ENCODE data around the gene ONECUT2. TPM values are rescaled to one million over a fixed set of nuclear protein-coding genes. Genes with fewer than 3 reads are reported as not detected.

ONECUT2 gene
- total RNA-seq, 1 experiment from 2014 or later = 0.86 TPM

DNA sequence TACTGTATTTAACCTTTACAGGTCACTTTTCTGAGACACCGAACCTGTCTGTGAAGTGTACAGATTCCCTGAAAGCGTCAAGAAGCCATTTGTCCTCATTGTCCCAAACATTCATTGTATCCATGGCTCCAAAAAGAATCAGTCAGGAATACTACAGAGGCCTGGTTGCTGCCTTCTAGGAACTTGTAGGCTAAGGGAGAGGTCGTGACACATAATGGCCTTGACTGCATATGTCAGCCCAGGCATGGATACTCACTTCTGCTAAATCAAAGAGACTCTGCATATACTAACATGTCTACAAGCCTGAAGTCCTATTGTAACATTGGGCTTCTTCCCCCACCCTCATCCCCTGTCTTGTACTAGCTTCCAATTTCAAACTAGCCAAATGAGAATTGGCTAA lies 40.2 kb downstream of the ONECUT2 start:
- H3K4me1 ChIP-seq = no peaks in the 10 kb centered on the region
- no peak overlapping the region for H3K4me3 ChIP-seq (ENCODE audit: low read depth, low read length)
- Mint-ChIP-seq H3K27me3 (ENCODE audit: insufficient read depth, unreplicated experiment) (no peaks in the 10 kb centered on the region), H3K27ac (ENCODE audit: unreplicated experiment) (no peak overlapping the region), H3K4me3 (ENCODE audit: unreplicated experiment) (no peak overlapping the region), H3K9me3 (ENCODE audit: unreplicated experiment) (no peaks in the 10 kb centered on the region), H3K36me3 (ENCODE audit: insufficient read depth, unreplicated experiment) (no peaks in the 10 kb centered on the region), H3K4me1 (ENCODE audit: low read depth, unreplicated experiment) (no peaks in the 10 kb centered on the region)
- no peaks in the 10 kb centered on the region for H3K36me3 ChIP-seq (ENCODE audit: control insufficient read depth, insufficient read depth, low read length)
- no peaks in the 10 kb centered on the region for H3K27me3 ChIP-seq (replicated peaks; ENCODE audit: control insufficient read depth, insufficient read depth, low read length)
- CTCF ChIA-PET = no interaction called here
- TF ChIP-seq, protein P1, sequence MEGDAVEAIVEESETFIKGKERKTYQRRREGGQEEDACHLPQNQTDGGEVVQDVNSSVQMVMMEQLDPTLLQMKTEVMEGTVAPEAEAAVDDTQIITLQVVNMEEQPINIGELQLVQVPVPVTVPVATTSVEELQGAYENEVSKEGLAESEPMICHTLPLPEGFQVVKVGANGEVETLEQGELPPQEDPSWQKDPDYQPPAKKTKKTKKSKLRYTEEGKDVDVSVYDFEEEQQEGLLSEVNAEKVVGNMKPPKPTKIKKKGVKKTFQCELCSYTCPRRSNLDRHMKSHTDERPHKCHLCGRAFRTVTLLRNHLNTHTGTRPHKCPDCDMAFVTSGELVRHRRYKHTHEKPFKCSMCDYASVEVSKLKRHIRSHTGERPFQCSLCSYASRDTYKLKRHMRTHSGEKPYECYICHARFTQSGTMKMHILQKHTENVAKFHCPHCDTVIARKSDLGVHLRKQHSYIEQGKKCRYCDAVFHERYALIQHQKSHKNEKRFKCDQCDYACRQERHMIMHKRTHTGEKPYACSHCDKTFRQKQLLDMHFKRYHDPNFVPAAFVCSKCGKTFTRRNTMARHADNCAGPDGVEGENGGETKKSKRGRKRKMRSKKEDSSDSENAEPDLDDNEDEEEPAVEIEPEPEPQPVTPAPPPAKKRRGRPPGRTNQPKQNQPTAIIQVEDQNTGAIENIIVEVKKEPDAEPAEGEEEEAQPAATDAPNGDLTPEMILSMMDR (IDR thresholded peaks at IDR 0.05; ENCODE audit: insufficient read depth in 1 of 2, low read depth in 1 of 2, low read length in 1 of 2, severe bottlenecking in 1 of 2, unreplicated experiment in 1 of 2) = no peak
- intact Hi-C loops (cut with micrococcal nuclease; ENCODE audit: unreplicated experiment) = no loop called here
- H3K9me3 ChIP-seq = no peaks in the 10 kb centered on the region
- POLR2A ChIA-PET = no interaction called here
- DNase-seq = no peak
- BruUV-seq (replicated peaks) = no TSS peak

DNA sequence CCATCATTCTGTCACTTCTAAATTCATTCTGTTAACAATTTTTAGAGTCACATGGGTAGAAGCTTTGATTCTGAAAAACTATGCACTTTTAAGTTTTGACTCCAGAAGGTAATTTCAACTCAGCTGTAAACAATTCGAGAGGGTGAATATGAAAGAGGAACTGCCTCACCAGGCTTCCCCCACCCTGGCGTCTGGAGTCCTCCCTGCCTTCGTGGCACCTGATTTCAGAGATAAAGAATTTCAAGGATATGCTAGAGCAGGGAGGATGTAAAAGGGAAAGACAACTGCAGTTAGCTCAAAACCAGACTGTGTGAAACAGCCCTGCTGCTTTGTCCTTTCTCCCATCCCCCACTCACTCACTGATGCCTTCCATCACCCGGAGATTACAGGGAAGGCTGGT lies 40.7 kb downstream of the ONECUT2 start:
- no peaks in the 10 kb centered on the region for H3K27me3 ChIP-seq (replicated peaks; ENCODE audit: control insufficient read depth, insufficient read depth, low read length)
- TF ChIP-seq, protein P1 (IDR thresholded peaks at IDR 0.05; ENCODE audit: insufficient read depth in 1 of 2, low read depth in 1 of 2, low read length in 1 of 2, severe bottlenecking in 1 of 2, unreplicated experiment in 1 of 2) = no peak
- Mint-ChIP-seq H3K4me1 (ENCODE audit: low read depth, unreplicated experiment) (no peaks in the 10 kb centered on the region), H3K4me3 (ENCODE audit: unreplicated experiment) (no peak overlapping the region), H3K27ac (ENCODE audit: unreplicated experiment) (no peak overlapping the region), H3K27me3 (ENCODE audit: insufficient read depth, unreplicated experiment) (no peaks in the 10 kb centered on the region), H3K36me3 (ENCODE audit: insufficient read depth, unreplicated experiment) (no peaks in the 10 kb centered on the region), H3K9me3 (ENCODE audit: unreplicated experiment) (no peaks in the 10 kb centered on the region)
- intact Hi-C loops (cut with micrococcal nuclease; ENCODE audit: unreplicated experiment) = no loop called here
- no peaks in the 10 kb centered on the region for H3K4me1 ChIP-seq
- H3K36me3 ChIP-seq (ENCODE audit: control insufficient read depth, insufficient read depth, low read length) = no peaks in the 10 kb centered on the region
- DNase-seq = no peak
- BruUV-seq (replicated peaks) = no TSS peak
- ChIA-PET CTCF (no interaction called here), POLR2A (no interaction called here)
- H3K4me3 ChIP-seq (ENCODE audit: low read depth, low read length) = no peak overlapping the region
- no peaks in the 10 kb centered on the region for H3K9me3 ChIP-seq

DNA sequence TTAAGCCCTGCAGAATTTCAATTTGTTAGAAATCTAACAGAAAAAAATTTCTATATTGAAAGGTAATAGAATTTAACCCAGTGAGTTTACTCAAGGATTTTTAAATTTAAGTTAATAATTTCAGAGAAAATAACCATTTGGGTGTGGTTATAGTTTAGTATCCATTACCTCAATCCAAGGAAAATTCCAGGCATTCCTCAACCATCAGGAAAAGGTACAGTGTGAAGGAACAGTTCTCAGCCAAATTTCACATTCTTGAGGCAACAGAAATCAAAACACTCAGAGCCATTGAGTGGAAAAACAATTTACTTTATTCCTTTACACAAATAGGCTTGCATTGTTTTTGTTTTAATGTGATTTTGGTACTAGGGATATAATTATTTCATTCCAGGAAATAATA lies 45.6 kb downstream of the ONECUT2 start:
- ChIA-PET CTCF (no interaction called here), POLR2A (no interaction called here)
- TF ChIP-seq, protein P1 (IDR thresholded peaks at IDR 0.05; ENCODE audit: insufficient read depth in 1 of 2, low read depth in 1 of 2, low read length in 1 of 2, severe bottlenecking in 1 of 2, unreplicated experiment in 1 of 2) = no peak
- Mint-ChIP-seq H3K4me1 (ENCODE audit: low read depth, unreplicated experiment) (no peaks in the 10 kb centered on the region), H3K27ac (ENCODE audit: unreplicated experiment) (no peak overlapping the region), H3K36me3 (ENCODE audit: insufficient read depth, unreplicated experiment) (no peaks in the 10 kb centered on the region), H3K9me3 (ENCODE audit: unreplicated experiment) (no peaks in the 10 kb centered on the region), H3K27me3 (ENCODE audit: insufficient read depth, unreplicated experiment) (no peaks in the 10 kb centered on the region), H3K4me3 (ENCODE audit: unreplicated experiment) (no peak overlapping the region)
- BruUV-seq (replicated peaks) = no TSS peak
- H3K27me3 ChIP-seq (replicated peaks; ENCODE audit: control insufficient read depth, insufficient read depth, low read length) = no peaks in the 10 kb centered on the region
- H3K4me1 ChIP-seq = no peaks in the 10 kb centered on the region
- DNase-seq = no peak
- H3K4me3 ChIP-seq (ENCODE audit: low read depth, low read length) = no peak overlapping the region
- intact Hi-C loops (cut with micrococcal nuclease; ENCODE audit: unreplicated experiment) = no loop called here
- H3K9me3 ChIP-seq = no peaks in the 10 kb centered on the region
- H3K36me3 ChIP-seq (ENCODE audit: control insufficient read depth, insufficient read depth, low read length) = no peaks in the 10 kb centered on the region
